Measurements from ENCODE around the gene PLA2G2C.

GRCh38 chr1:20199403-20199802 lies 13.1 kb upstream of the PLA2G2C start:
- TF ChIP-seq CTCF (IDR thresholded peaks at IDR 0.05) (no peak), POLR2A (IDR thresholded peaks at IDR 0.05) (no peak), POLR2AphosphoS5 (IDR thresholded peaks at IDR 0.05) (no peak)
